ENCODE data around the gene INPP4B. TPM values are rescaled to one million over a fixed set of nuclear protein-coding genes. Genes with fewer than 3 reads are reported as not detected.

INPP4B gene
- total RNA-seq, 2 experiments from 2014 or later: not detected

DNA sequence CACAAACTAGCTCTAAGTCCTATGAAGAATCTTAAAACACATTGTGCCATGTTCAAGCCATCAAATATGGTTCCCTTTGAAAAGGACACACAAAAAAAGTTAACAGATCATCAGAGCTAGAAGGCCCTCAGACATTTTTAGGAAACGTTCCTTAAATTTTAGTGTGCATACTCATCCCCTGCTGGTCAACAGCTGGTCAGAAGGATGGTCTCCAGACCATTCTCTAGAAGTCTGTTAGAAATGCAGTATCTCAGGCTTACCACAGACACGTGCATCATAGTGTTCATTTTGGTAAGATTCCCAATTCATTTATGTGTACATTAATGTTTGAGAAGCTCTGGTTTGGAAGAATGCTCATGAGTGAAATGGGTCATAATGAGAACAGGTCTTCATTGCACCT is 523.1 kb downstream of the INPP4B start:
- Histone ChIP-seq H3K9me2 (ENCODE audit: insufficient read depth, low read length) (no peaks in the 10 kb centered on the region), H3K9me3 (ENCODE audit: low read length) (no peaks in the 10 kb centered on the region), H3K79me2 (ENCODE audit: insufficient read depth, low read depth, low read length) (no peaks in the 10 kb centered on the region), H3K4me2 (ENCODE audit: low read length) (no peak overlapping the region), H3K36me3 (ENCODE audit: insufficient read depth, low read length) (no peaks in the 10 kb centered on the region), H2AFZ (ENCODE audit: low read length) (no peak overlapping the region), H3K4me3 (ENCODE audit: low read depth, low read length, poor library complexity, severe bottlenecking) (no peak overlapping the region), H3K27ac (ENCODE audit: low read depth, low read length, poor library complexity, severe bottlenecking) (no peak overlapping the region), H4K20me1 (ENCODE audit: insufficient read depth, low read length) (no peaks in the 10 kb centered on the region), H3K4me1 (ENCODE audit: insufficient read depth, low read length, poor library complexity, severe bottlenecking) (no peaks in the 10 kb centered on the region)
- no TSS peak for BruUV-seq (replicated peaks)
- CTCF ChIA-PET (ENCODE audit: unreplicated experiment): no interaction called here
- intact Hi-C loops (cut with micrococcal nuclease; ENCODE audit: unreplicated experiment): no loop called here
- TF ChIP-seq EZH2phosphoT487 (IDR thresholded peaks at IDR 0.05; ENCODE audit: borderline replicate concordance, low read depth, low read length) (no peak), CTCF (conservative IDR thresholded peaks at IDR 0.05; ENCODE audit: low read length) (no peak)
- POLR2A ChIA-PET: interaction anchor here (0.6 to 1.2 kb wide), 5 partner anchors 8 to 395 kb away, joined by 3 to 4 read pairs (median 3); no protein-coding TSS in a partner anchor
- DNase-seq (ENCODE audit: low spot score): no peak

GRCh38 chr4:142318280-142318679 is 527.8 kb downstream of the INPP4B start:
- Histone ChIP-seq H3K9me3 (ENCODE audit: low read length) (no peaks in the 10 kb centered on the region), H3K9me2 (ENCODE audit: insufficient read depth, low read length) (no peaks in the 10 kb centered on the region), H3K4me2 (ENCODE audit: low read length) (no peak overlapping the region), H2AFZ (ENCODE audit: low read length) (no peak overlapping the region), H3K79me2 (ENCODE audit: insufficient read depth, low read depth, low read length) (no peaks in the 10 kb centered on the region), H3K27ac (ENCODE audit: low read depth, low read length, poor library complexity, severe bottlenecking) (no peak overlapping the region), H3K36me3 (ENCODE audit: insufficient read depth, low read length) (no peaks in the 10 kb centered on the region), H4K20me1 (ENCODE audit: insufficient read depth, low read length) (no peaks in the 10 kb centered on the region), H3K4me3 (ENCODE audit: low read depth, low read length, poor library complexity, severe bottlenecking) (no peak overlapping the region), H3K4me1 (ENCODE audit: insufficient read depth, low read length, poor library complexity, severe bottlenecking) (no peaks in the 10 kb centered on the region)
- TF ChIP-seq CTCF (conservative IDR thresholded peaks at IDR 0.05; ENCODE audit: low read length) (no peak), EZH2phosphoT487 (IDR thresholded peaks at IDR 0.05; ENCODE audit: borderline replicate concordance, low read depth, low read length) (no peak)
- ChIA-PET POLR2A (no interaction called here), CTCF (ENCODE audit: unreplicated experiment) (no interaction called here)
- DNase-seq (ENCODE audit: low spot score): no peak
- BruUV-seq (replicated peaks): no TSS peak
- intact Hi-C loops (cut with micrococcal nuclease; ENCODE audit: unreplicated experiment): no loop called here

GRCh38 chr4:142316913-142317312 is 529.2 kb downstream of the INPP4B start:
- H3K9me3 ChIP-seq (ENCODE audit: low read length): no peaks in the 10 kb centered on the region
- no peak overlapping the region for H3K4me2 ChIP-seq (ENCODE audit: low read length)
- no peak overlapping the region for H2AFZ ChIP-seq (ENCODE audit: low read length)
- BruUV-seq (replicated peaks): no TSS peak
- H3K9me2 ChIP-seq (ENCODE audit: insufficient read depth, low read length): no peaks in the 10 kb centered on the region
- intact Hi-C loops (cut with micrococcal nuclease; ENCODE audit: unreplicated experiment): no loop called here
- TF ChIP-seq CTCF (conservative IDR thresholded peaks at IDR 0.05; ENCODE audit: low read length) (no peak), EZH2phosphoT487 (IDR thresholded peaks at IDR 0.05; ENCODE audit: borderline replicate concordance, low read depth, low read length) (no peak)
- POLR2A ChIA-PET: no interaction called here
- H3K4me1 ChIP-seq (ENCODE audit: insufficient read depth, low read length, poor library complexity, severe bottlenecking): no peaks in the 10 kb centered on the region
- H4K20me1 ChIP-seq (ENCODE audit: insufficient read depth, low read length): no peaks in the 10 kb centered on the region
- no peak for DNase-seq (ENCODE audit: low spot score)
- CTCF ChIA-PET (ENCODE audit: unreplicated experiment): no interaction called here
- H3K27ac ChIP-seq (ENCODE audit: low read depth, low read length, poor library complexity, severe bottlenecking): no peak overlapping the region
- no peaks in the 10 kb centered on the region for H3K36me3 ChIP-seq (ENCODE audit: insufficient read depth, low read length)
- H3K79me2 ChIP-seq (ENCODE audit: insufficient read depth, low read depth, low read length): no peaks in the 10 kb centered on the region
- H3K4me3 ChIP-seq (ENCODE audit: low read depth, low read length, poor library complexity, severe bottlenecking): no peak overlapping the region
